ENCODE data around the gene TMEM132C. TPM values are rescaled to one million over a fixed set of nuclear protein-coding genes. Genes with fewer than 3 reads are reported as not detected.

The TMEM132C gene
- polyA plus RNA-seq, 1 of the 3 experiments (the other 2 are of a cell fraction) = not detected

- WGBS (ENCODE audit: low lambda C conversion rate) = 5% methylated on average over 9 of the region's 9 CpGs
- TF ChIP-seq, protein P1, sequence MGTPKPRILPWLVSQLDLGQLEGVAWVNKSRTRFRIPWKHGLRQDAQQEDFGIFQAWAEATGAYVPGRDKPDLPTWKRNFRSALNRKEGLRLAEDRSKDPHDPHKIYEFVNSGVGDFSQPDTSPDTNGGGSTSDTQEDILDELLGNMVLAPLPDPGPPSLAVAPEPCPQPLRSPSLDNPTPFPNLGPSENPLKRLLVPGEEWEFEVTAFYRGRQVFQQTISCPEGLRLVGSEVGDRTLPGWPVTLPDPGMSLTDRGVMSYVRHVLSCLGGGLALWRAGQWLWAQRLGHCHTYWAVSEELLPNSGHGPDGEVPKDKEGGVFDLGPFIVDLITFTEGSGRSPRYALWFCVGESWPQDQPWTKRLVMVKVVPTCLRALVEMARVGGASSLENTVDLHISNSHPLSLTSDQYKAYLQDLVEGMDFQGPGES (IDR thresholded peaks at IDR 0.05; ENCODE audit: low read depth, low read length) = no peak
- no peak for TF ChIP-seq PBX3 (IDR thresholded peaks at IDR 0.05)
- TF ChIP-seq RFX5 (IDR thresholded peaks at IDR 0.05; ENCODE audit: low read length) = no peak
- no peak for TF ChIP-seq FOXJ3 (CRISPR knock-in tag; IDR thresholded peaks at IDR 0.05)
- TF ChIP-seq, protein P2, sequence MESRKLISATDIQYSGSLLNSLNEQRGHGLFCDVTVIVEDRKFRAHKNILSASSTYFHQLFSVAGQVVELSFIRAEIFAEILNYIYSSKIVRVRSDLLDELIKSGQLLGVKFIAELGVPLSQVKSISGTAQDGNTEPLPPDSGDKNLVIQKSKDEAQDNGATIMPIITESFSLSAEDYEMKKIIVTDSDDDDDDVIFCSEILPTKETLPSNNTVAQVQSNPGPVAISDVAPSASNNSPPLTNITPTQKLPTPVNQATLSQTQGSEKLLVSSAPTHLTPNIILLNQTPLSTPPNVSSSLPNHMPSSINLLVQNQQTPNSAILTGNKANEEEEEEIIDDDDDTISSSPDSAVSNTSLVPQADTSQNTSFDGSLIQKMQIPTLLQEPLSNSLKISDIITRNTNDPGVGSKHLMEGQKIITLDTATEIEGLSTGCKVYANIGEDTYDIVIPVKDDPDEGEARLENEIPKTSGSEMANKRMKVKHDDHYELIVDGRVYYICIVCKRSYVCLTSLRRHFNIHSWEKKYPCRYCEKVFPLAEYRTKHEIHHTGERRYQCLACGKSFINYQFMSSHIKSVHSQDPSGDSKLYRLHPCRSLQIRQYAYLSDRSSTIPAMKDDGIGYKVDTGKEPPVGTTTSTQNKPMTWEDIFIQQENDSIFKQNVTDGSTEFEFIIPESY (IDR thresholded peaks at IDR 0.05; ENCODE audit: borderline replicate concordance, low read depth) = no peak
- TF ChIP-seq, protein P3, sequence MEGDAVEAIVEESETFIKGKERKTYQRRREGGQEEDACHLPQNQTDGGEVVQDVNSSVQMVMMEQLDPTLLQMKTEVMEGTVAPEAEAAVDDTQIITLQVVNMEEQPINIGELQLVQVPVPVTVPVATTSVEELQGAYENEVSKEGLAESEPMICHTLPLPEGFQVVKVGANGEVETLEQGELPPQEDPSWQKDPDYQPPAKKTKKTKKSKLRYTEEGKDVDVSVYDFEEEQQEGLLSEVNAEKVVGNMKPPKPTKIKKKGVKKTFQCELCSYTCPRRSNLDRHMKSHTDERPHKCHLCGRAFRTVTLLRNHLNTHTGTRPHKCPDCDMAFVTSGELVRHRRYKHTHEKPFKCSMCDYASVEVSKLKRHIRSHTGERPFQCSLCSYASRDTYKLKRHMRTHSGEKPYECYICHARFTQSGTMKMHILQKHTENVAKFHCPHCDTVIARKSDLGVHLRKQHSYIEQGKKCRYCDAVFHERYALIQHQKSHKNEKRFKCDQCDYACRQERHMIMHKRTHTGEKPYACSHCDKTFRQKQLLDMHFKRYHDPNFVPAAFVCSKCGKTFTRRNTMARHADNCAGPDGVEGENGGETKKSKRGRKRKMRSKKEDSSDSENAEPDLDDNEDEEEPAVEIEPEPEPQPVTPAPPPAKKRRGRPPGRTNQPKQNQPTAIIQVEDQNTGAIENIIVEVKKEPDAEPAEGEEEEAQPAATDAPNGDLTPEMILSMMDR (IDR thresholded peaks at IDR 0.05) = no peak
- no peak for TF ChIP-seq JUND (IDR thresholded peaks at IDR 0.05)
- TF ChIP-seq MXI1 (IDR thresholded peaks at IDR 0.05; ENCODE audit: low read depth, low read length) = no peak
- ChIA-PET POLR2A (no interaction called here), CTCF (no interaction called here)
- Histone ChIP-seq H3F3A (replicated peaks; ENCODE audit: insufficient read depth) (no peaks in the 10 kb centered on the region), H2AFZ (ENCODE audit: low read depth) (no peak overlapping the region), H3K4me3 (ENCODE audit: low read depth in 2 of 2, low read length in 1 of 2) (no peak overlapping the region), H3K27ac (ENCODE audit: low read depth in 2 of 2, low read length in 1 of 2) (no peak overlapping the region), H3K4me2 (no peak overlapping the region), H3K9ac (no peak overlapping the region), H3K79me2 (ENCODE audit: insufficient read depth) (no peaks in the 10 kb centered on the region), H3K9me2 (no peaks in the 10 kb centered on the region), H3K4me1 (ENCODE audit: control insufficient read depth in 1 of 2, insufficient read depth in 2 of 2, low read depth in 1 of 2, low read length in 1 of 2) (no peaks in the 10 kb centered on the region), H3K36me3 (replicated peaks in 1 of 2; ENCODE audit: control insufficient read depth in 1 of 2, insufficient read depth in 2 of 2, low read length in 1 of 2) (no peaks in the 10 kb centered on the region), H3K9me3 (no peaks in the 10 kb centered on the region), H4K20me1 (ENCODE audit: insufficient read depth) (no peaks in the 10 kb centered on the region), H3K27me3 (ENCODE audit: insufficient read depth) (no peaks in the 10 kb centered on the region)
- DNase-seq = no peak
Measured at GRCh38 chr12:128551266-128551665, 284.3 kb downstream of the TMEM132C start.

GRCh38 chr12:128554546-128555304, 287.8 kb downstream of the TMEM132C start:
- ChIA-PET CTCF (interaction anchor here (0.8 kb wide), 1 partner anchor 12 kb away, joined by 3 read pairs; no protein-coding TSS in a partner anchor), POLR2A (no interaction called here)
- no peak for TF ChIP-seq EZH2phosphoT487 (IDR thresholded peaks at IDR 0.05; ENCODE audit: borderline replicate concordance, low read depth)
- 4% methylated on average over 11 of the region's 12 CpGs for WGBS (ENCODE audit: low lambda C conversion rate)
- H2AFZ ChIP-seq (ENCODE audit: low read depth) = no peak overlapping the region
- no peak overlapping the region for H3K9ac ChIP-seq
- no peaks in the 10 kb centered on the region for H3F3A ChIP-seq (replicated peaks; ENCODE audit: insufficient read depth)
- H3K79me2 ChIP-seq (ENCODE audit: insufficient read depth) = no peaks in the 10 kb centered on the region
- H3K9me3 ChIP-seq = no peaks in the 10 kb centered on the region
- no peak for DNase-seq
- no peaks in the 10 kb centered on the region for H3K36me3 ChIP-seq (replicated peaks in 1 of 2; ENCODE audit: control insufficient read depth in 1 of 2, insufficient read depth in 2 of 2, low read length in 1 of 2)
- H3K4me3 ChIP-seq (ENCODE audit: low read depth in 2 of 2, low read length in 1 of 2) = no peak overlapping the region
- H3K4me2 ChIP-seq = no peak overlapping the region
- H3K4me1 ChIP-seq (ENCODE audit: control insufficient read depth in 1 of 2, insufficient read depth in 2 of 2, low read depth in 1 of 2, low read length in 1 of 2) = no peaks in the 10 kb centered on the region
- no peaks in the 10 kb centered on the region for H4K20me1 ChIP-seq (ENCODE audit: insufficient read depth)
- no peak overlapping the region for H3K27ac ChIP-seq (ENCODE audit: low read depth in 2 of 2, low read length in 1 of 2)
- no peaks in the 10 kb centered on the region for H3K27me3 ChIP-seq (ENCODE audit: insufficient read depth)
- H3K9me2 ChIP-seq = no peaks in the 10 kb centered on the region

All from SK-N-SH (cell line).